PC-3 (cell line): ENCODE measurements around the gene MAPK8IP1. TPM values are rescaled to one million over a fixed set of nuclear protein-coding genes. Genes with fewer than 3 reads are reported as not detected.

Source experiments
- ATAC-seq: fragments of 200-7000 bp; cut with Tn5 transposase; 2 replicates; pipeline ENCODE4 v1.9.1; 2020; ENCODE audit warnings: mild to moderate bottlenecking, moderate library complexity
- BruUV-seq: library from RNA; stranded (reverse); fragments of 400-500 nt; replicated peaks from 2 replicates; lab custom pipeline; 2021; lab: Mats Ljungman, UMichigan
- CTCF ChIA-PET: fragments of 300-600 bp; sonication (Branson Sonifier 250); formaldehyde crosslinking; loops from one replicate; lab custom pipeline; 2022; ENCODE audit warnings: antibody characterized with exemption; lab: Charles Lee
- POLR2A ChIA-PET: fragments of 300-600 bp; sonication (Branson Sonifier 250); formaldehyde crosslinking; loops from one replicate; lab custom pipeline; 2022; ENCODE audit warnings: antibody characterized with exemption; ENCODE audit not compliant: unreplicated experiment; lab: Charles Lee
- DNase-seq: peaks from one replicate; pipeline ENCODE4 v3.0.0-alpha.2; 2015
- H2AFZ ChIP-seq: fragments of 300-600 bp; sonication (generic); 2 replicates; pipeline ENCODE4 v1.6.0; 2016; ENCODE audit warnings: antibody characterized with exemption, low read length
- H3F3A ChIP-seq: fragments of 300-600 bp; sonication (generic); one replicate; pipeline ENCODE4 v1.6.0; 2017; ENCODE audit warnings: antibody characterized with exemption, low read length, control low read depth, mild to moderate bottlenecking; ENCODE audit not compliant: unreplicated experiment
- H3K27ac ChIP-seq: fragments of 300-600 bp; sonication (generic); 2 replicates; pipeline ENCODE4 v1.5.1; 2016; ENCODE audit warnings: mild to moderate bottlenecking, low read length
- H3K27me3 ChIP-seq: fragments of 300-600 bp; sonication (generic); 2 replicates; pipeline ENCODE4 v1.6.1; 2016; ENCODE audit warnings: low read length, mixed read lengths
- H3K36me3 ChIP-seq: fragments of 300-600 bp; sonication (generic); 2 replicates; pipeline ENCODE4 v1.6.1; 2016; ENCODE audit warnings: low read depth, mixed run types, low read length, mixed read lengths
- H3K4me1 ChIP-seq: fragments of 300-600 bp; sonication (generic); 2 replicates; pipeline ENCODE4 v1.5.1; 2016; ENCODE audit warnings: low read length; ENCODE audit not compliant: insufficient read depth
- H3K4me2 ChIP-seq: fragments of 300-600 bp; sonication (generic); 2 replicates; pipeline ENCODE4 v1.6.0; 2016; ENCODE audit warnings: low read length
- H3K4me3 ChIP-seq: fragments of 300-600 bp; sonication (generic); 2 replicates; pipeline ENCODE4 v1.5.1; 2016; ENCODE audit warnings: mild to moderate bottlenecking, low read length, mixed read lengths
- H3K79me2 ChIP-seq: fragments of 300-600 bp; sonication (generic); 2 replicates; pipeline ENCODE4 v1.6.1; 2017; ENCODE audit warnings: low read length, mixed read lengths
- H3K9ac ChIP-seq: fragments of 300-600 bp; sonication (generic); 2 replicates; pipeline ENCODE4 v1.6.0; 2016; ENCODE audit warnings: mild to moderate bottlenecking, low read length
- H3K9me2 ChIP-seq: fragments of 300-600 bp; sonication (generic); replicated peaks from 2 replicates; pipeline ENCODE4 v1.6.1; 2016; ENCODE audit warnings: mixed run types, low read length, mixed read lengths
- H3K9me3 ChIP-seq: fragments of 300-600 bp; sonication (generic); 2 replicates; pipeline ENCODE4 v1.6.1; 2016; ENCODE audit warnings: low read length, mixed read lengths
- H4K20me1 ChIP-seq: fragments of 300-600 bp; sonication (generic); 2 replicates; pipeline ENCODE4 v1.6.1; 2016; ENCODE audit warnings: low read length, mixed read lengths
- CTCF ChIP-seq: fragments of 300-600 bp; sonication (generic); conservative IDR thresholded peaks from 2 replicates; pipeline ENCODE4 v1.5.1; 2017; ENCODE audit warnings: antibody characterized with exemption, low read depth, mild to moderate bottlenecking, low read length
- EZH2 ChIP-seq: fragments of 300-600 bp; sonication (generic); IDR thresholded peaks from one replicate; pipeline ENCODE4 v1.6.1; 2017; ENCODE audit warnings: antibody characterized with exemption, mild to moderate bottlenecking, low read length; ENCODE audit not compliant: unreplicated experiment
- EZH2phosphoT487 ChIP-seq: fragments of 300-600 bp; sonication (generic); IDR thresholded peaks from 2 replicates; pipeline ENCODE4 v1.6.1; 2018; ENCODE audit warnings: mild to moderate bottlenecking, antibody characterized with exemption, low read length, borderline replicate concordance
- intact Hi-C: fragments of 100-400 bp; cut with micrococcal nuclease; formaldehyde crosslinking; loops from 2 replicates; pipeline ENCODE4 v1.9.0; 2023
- total RNA-seq: library from RNA; depleted of rRNA; stranded (reverse); fragments of >200 nt; gene quantifications from 2 replicates; pipeline ENCODE4 v1.2.3, GENCODE V29; 2014

Gene MAPK8IP1
- total RNA-seq, 1 experiment from 2014 or later, result 7.1 TPM

DNA sequence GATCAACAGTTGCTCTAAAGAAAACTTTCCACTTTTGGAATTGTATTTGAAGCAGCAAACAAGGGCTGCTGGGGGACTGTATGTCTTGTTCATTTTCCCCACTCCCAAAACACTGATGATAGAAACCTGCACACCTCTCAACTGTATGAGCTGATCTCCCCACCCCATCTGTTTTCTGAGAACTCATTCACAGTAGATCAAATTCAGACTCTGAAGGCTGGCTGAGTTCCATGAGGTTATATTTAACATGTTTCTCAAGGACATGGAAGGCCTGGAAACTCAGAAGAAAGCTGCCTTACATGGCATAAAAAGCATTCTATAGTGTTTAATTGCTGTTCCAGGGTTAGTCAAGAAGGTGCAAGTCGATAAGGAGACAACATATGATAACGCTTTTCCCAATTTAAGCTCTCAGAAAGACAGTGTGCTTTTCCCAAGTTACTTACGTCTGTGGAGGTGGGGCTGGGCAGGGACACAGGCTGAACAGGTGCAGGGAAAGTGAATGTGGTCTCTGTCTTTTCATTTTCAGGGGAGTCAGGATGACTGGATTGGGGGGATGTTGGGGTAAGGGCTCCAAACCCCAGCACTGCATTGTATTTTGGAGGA lies 60.0 kb downstream of the MAPK8IP1 start:
- POLR2A ChIA-PET, result no interaction called here
- H3K79me2 ChIP-seq, result no peaks in the 10 kb centered on the region
- no peaks in the 10 kb centered on the region for H3F3A ChIP-seq
- H3K4me1 ChIP-seq, result no peaks in the 10 kb centered on the region
- no peak for ATAC-seq
- CTCF ChIA-PET, result no interaction called here
- TF ChIP-seq CTCF, result no peak
- no peak for TF ChIP-seq EZH2phosphoT487
- TF ChIP-seq EZH2, result no peak
- no peak overlapping the region for H3K4me3 ChIP-seq
- no peaks in the 10 kb centered on the region for H3K36me3 ChIP-seq
- no peak overlapping the region for H2AFZ ChIP-seq
- H3K9me3 ChIP-seq, result no peaks in the 10 kb centered on the region
- no peak overlapping the region for H3K9ac ChIP-seq
- H4K20me1 ChIP-seq, result no peaks in the 10 kb centered on the region
- no TSS peak for BruUV-seq
- no peaks in the 10 kb centered on the region for H3K9me2 ChIP-seq
- no peaks in the 10 kb centered on the region for H3K27me3 ChIP-seq
- intact Hi-C loops, result no loop called here
- H3K27ac ChIP-seq, result no peak overlapping the region
- no peak overlapping the region for H3K4me2 ChIP-seq
- no peak for DNase-seq

DNA sequence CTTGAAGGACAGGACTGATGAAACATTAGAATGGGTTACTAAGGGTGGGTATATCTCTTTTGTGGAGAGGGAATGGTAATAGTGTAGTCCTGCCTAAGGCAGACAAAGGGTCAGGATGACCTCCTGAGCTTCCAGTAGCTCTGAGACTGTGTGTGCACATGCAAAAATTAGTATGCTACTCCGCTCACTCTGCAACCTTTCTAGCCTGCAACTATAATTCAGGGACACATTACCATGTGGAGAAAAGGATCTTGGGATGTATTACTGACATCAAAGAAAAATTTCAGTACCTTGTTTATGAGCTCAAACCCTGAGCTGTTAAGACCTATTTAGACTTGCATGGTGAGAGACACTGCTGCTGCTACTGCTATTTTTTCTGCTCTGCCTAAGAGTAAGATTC lies 62.4 kb downstream of the MAPK8IP1 start:
- H3K79me2 ChIP-seq, result no peaks in the 10 kb centered on the region
- POLR2A ChIA-PET, result no interaction called here
- intact Hi-C loops, result no loop called here
- H3K4me1 ChIP-seq, result no peaks in the 10 kb centered on the region
- CTCF ChIA-PET, result no interaction called here
- BruUV-seq, result no TSS peak
- H3K27me3 ChIP-seq, result no peaks in the 10 kb centered on the region
- no peaks in the 10 kb centered on the region for H3K36me3 ChIP-seq
- H2AFZ ChIP-seq, result no peak overlapping the region
- DNase-seq (no peak), ATAC-seq (no peak)
- H3K9ac ChIP-seq, result no peak overlapping the region
- H3F3A ChIP-seq, result no peaks in the 10 kb centered on the region
- no peaks in the 10 kb centered on the region for H3K9me3 ChIP-seq
- H3K4me2 ChIP-seq, result no peak overlapping the region
- H3K9me2 ChIP-seq, result no peaks in the 10 kb centered on the region
- no peaks in the 10 kb centered on the region for H4K20me1 ChIP-seq
- no peak overlapping the region for H3K4me3 ChIP-seq
- no peak overlapping the region for H3K27ac ChIP-seq
- no peak for TF ChIP-seq EZH2phosphoT487
- no peak for TF ChIP-seq EZH2
- TF ChIP-seq CTCF, result no peak

DNA sequence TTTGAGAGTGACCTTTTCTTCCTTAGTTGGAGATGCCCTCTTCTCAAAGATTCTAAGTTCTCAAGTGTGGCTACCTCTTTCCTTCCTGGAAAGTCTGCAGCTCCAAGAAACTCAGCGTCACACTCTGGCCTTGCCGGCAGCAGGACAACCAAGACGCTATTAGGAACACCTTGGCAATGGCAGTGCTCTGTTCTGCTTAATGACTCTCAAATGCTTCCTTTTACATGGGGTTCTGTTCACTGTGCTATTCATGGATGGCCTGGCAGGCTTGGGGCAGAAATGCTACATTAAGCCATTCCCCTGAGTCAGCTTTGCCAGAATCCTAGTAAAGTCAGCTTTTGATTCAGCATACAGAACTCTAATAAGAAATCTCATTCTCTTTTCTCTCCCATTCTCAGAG lies 62.9 kb downstream of the MAPK8IP1 start:
- CTCF ChIA-PET, result no interaction called here
- no peak overlapping the region for H2AFZ ChIP-seq
- no peaks in the 10 kb centered on the region for H3K9me3 ChIP-seq
- no peaks in the 10 kb centered on the region for H3K4me1 ChIP-seq
- TF ChIP-seq EZH2, result no peak
- TF ChIP-seq CTCF, result no peak
- no peak for TF ChIP-seq EZH2phosphoT487
- no peaks in the 10 kb centered on the region for H3K79me2 ChIP-seq
- intact Hi-C loops, result no loop called here
- no peaks in the 10 kb centered on the region for H3K27me3 ChIP-seq
- no peaks in the 10 kb centered on the region for H3K36me3 ChIP-seq
- BruUV-seq, result no TSS peak
- DNase-seq (no peak), ATAC-seq (no peak)
- H3K4me2 ChIP-seq, result no peak overlapping the region
- POLR2A ChIA-PET, result no interaction called here
- H3K27ac ChIP-seq, result no peak overlapping the region
- H4K20me1 ChIP-seq, result no peaks in the 10 kb centered on the region
- no peak overlapping the region for H3K9ac ChIP-seq
- H3F3A ChIP-seq, result no peaks in the 10 kb centered on the region
- no peak overlapping the region for H3K4me3 ChIP-seq
- H3K9me2 ChIP-seq, result no peaks in the 10 kb centered on the region
